ENCODE data around the gene HSPG2.

DNA sequence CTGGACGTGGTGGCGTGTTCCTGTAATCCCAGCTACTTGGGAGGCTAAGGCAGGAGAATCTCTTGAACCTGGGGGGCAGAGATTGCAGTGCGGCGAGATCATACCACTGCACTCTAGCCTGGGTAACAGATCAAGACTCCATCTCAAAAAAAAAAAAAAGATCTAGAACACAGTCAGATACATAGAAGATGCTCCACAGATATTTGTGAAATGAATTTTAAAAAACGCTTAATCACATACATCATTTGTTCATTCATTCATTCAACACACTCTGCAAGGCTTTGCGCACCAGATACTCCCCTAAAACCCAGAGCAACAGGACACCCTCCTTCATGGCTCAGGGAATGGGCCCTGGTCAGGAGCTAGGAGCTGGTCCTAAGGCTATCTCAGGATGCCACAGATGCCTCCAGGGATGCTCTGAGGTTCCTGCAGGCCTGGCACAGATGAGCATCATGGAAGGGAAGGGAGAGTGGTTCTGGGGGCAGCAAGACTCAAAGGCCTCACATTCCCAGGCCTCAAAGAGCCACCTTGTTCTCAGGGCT lies 6.4 kb downstream of the HSPG2 start:
- TF ChIP-seq, protein P1, sequence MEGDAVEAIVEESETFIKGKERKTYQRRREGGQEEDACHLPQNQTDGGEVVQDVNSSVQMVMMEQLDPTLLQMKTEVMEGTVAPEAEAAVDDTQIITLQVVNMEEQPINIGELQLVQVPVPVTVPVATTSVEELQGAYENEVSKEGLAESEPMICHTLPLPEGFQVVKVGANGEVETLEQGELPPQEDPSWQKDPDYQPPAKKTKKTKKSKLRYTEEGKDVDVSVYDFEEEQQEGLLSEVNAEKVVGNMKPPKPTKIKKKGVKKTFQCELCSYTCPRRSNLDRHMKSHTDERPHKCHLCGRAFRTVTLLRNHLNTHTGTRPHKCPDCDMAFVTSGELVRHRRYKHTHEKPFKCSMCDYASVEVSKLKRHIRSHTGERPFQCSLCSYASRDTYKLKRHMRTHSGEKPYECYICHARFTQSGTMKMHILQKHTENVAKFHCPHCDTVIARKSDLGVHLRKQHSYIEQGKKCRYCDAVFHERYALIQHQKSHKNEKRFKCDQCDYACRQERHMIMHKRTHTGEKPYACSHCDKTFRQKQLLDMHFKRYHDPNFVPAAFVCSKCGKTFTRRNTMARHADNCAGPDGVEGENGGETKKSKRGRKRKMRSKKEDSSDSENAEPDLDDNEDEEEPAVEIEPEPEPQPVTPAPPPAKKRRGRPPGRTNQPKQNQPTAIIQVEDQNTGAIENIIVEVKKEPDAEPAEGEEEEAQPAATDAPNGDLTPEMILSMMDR (IDR thresholded peaks at IDR 0.05), result no peak
- TF ChIP-seq POLR2A (IDR thresholded peaks at IDR 0.05), result no peak

Data from ovary (tissue), 3 donors.